Choroid plexus epithelial cell (primary cell): ENCODE data around the gene NAGS.

Experiments used
- DNase-seq: peaks from one replicate; pipeline ENCODE4 v3.0.0-alpha.2; 2010; ENCODE audit warnings: low read depth
- H3K4me3 ChIP-seq: 2 replicates; pipeline ENCODE4 v1.5.1; 2011; ENCODE audit warnings: low read depth, mild to moderate bottlenecking, control low read depth, low read length, moderate library complexity
- TF ChIP-seq, protein P1 (sequence below): conservative IDR thresholded peaks from 2 replicates; pipeline ENCODE4 v1.5.1; 2011; ENCODE audit warnings: low read depth, mild to moderate bottlenecking, control low read depth, inconsistent platforms, low read length, moderate library complexity

The NAGS gene

GRCh38 chr17:43978078-43978477 is 26.3 kb upstream of the NAGS start:
- TF ChIP-seq, protein P1, sequence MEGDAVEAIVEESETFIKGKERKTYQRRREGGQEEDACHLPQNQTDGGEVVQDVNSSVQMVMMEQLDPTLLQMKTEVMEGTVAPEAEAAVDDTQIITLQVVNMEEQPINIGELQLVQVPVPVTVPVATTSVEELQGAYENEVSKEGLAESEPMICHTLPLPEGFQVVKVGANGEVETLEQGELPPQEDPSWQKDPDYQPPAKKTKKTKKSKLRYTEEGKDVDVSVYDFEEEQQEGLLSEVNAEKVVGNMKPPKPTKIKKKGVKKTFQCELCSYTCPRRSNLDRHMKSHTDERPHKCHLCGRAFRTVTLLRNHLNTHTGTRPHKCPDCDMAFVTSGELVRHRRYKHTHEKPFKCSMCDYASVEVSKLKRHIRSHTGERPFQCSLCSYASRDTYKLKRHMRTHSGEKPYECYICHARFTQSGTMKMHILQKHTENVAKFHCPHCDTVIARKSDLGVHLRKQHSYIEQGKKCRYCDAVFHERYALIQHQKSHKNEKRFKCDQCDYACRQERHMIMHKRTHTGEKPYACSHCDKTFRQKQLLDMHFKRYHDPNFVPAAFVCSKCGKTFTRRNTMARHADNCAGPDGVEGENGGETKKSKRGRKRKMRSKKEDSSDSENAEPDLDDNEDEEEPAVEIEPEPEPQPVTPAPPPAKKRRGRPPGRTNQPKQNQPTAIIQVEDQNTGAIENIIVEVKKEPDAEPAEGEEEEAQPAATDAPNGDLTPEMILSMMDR, result no peak
- no peak for DNase-seq
- H3K4me3 ChIP-seq, result no peak overlapping the region

DNA sequence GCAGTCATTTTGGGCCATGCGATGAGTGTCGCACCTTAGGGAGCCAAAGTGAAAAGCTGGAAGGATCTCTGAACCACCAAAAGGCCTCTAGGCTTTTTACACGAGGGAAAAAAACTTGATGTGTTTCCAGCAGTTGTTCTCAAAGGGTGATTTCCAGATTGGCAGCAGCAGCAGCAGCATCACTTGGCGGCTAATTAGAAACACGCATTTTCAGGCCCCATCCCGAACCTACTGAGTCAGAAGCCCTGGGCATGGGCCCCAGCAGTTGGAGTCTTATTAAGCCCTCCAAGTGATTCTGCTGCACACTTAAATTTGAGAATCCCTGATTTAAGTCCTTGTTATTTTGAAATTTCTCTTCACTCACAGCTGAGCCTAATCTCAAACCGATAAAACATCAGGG is 25.4 kb upstream of the NAGS start:
- DNase-seq, result no peak
- TF ChIP-seq, protein P1, result no peak
- no peak overlapping the region for H3K4me3 ChIP-seq

DNA sequence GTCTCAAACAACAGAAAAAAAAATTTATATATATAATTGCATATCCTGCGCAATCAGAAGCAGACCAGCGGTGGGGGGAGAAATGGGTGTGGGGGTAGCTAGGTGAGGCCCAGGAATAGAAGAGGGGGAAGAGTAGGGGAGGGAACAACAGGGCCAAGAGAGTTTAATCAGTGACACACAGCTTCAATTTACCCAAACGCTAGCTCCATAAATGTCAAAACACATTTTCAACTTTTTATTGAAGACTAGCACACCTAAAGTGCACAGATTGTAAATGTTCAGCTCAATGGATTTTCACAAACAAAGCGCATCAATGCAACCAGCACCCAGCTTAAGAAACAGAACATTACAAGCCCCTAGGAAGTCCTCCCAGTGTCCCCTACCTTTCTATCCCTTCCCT is 24.8 kb upstream of the NAGS start:
- no peak overlapping the region for H3K4me3 ChIP-seq
- TF ChIP-seq, protein P1, result no peak
- no peak for DNase-seq

DNA sequence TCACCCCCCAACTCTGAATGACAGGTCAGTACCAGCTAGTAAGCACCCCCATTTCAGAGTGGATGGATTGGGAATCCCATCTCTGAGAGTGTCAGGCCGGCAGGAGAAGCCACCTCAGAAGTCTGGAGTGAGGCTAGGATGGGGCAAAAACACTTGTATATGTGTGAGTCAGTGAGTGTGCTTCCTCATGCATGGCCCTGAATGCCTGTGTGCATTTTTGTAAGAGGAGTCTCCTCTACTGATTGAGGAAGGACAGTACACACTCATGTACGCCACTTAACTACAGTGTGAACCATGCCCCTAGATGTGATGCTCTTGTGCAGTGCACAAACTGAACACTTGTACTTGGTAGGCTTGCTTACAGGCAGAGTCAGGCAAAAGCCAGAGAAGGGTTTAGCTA is 22.3 kb upstream of the NAGS start:
- DNase-seq, result no peak
- TF ChIP-seq, protein P1, result no peak
- H3K4me3 ChIP-seq, result no peak overlapping the region

DNA sequence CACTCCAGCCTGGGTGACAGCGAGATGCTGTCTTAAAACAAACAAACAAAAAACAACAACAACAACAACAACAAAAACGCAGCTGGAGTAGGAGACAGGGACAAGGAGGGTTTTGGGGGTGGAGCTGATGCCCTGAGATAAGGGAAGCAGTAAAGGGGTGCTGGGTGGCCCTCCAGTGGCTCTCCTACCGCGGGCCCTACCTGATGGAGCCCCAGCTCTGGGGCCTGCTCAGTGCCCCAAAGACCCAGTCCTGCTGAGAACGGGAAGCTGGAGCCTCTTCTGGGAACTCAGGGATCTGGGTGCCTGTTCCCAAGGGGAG is 21.3 kb upstream of the NAGS start:
- H3K4me3 ChIP-seq, result no peak overlapping the region
- TF ChIP-seq, protein P1, result no peak
- no peak for DNase-seq

GRCh38 chr17:43983515-43984411 is 20.7 kb upstream of the NAGS start:
- TF ChIP-seq, protein P1, result peak; percentile 52
- peak overlapping the region; percentile 51 for H3K4me3 ChIP-seq
- no peak for DNase-seq

- H3K4me3 ChIP-seq, result peak overlapping the region; percentile 51
- DNase-seq, result no peak
- TF ChIP-seq, protein P1, result no peak
Measured at GRCh38 chr17:43984521-43984920, 19.9 kb upstream of the NAGS start.
